Transverse colon (tissue), 4 donors: ENCODE data around the gene RAB1A. TPM values are rescaled to one million over a fixed set of nuclear protein-coding genes. Genes with fewer than 3 reads are reported as not detected.

ENCODE experiments used
- DNase-seq: peaks from one replicate; pipeline ENCODE4 v3.0.0-alpha.2; 2019
- H3K27ac ChIP-seq, 4 donors: fragments of 200-600 bp; sonication (generic); 2 replicates each; pipeline ENCODE4 v1.5.1; 2016 to 2018; ENCODE audit warnings: inconsistent platforms in 4 of 4
- H3K27me3 ChIP-seq: fragments of 200-600 bp; sonication (generic); 2 replicates; pipeline ENCODE4 v1.5.1; 2017; ENCODE audit warnings: inconsistent platforms
- H3K36me3 ChIP-seq, 4 donors: fragments of 200-600 bp; sonication (generic); 2 replicates each; pipeline ENCODE4 v1.5.1; 2017 to 2019; ENCODE audit warnings: inconsistent platforms in 4 of 4
- H3K4me1 ChIP-seq, 4 donors: fragments of 200-600 bp; sonication (generic); 2 replicates each; pipeline ENCODE4 v1.5.1; 2017 to 2020; ENCODE audit warnings: inconsistent platforms in 4 of 4
- H3K4me3 ChIP-seq, 4 donors: fragments of 200-600 bp; sonication (generic); 1 replicate in 1 of 4; 2 replicates in 3 of 4; pipeline versions ENCODE4 v1.5.1 to v1.6.1; 2017 to 2019; ENCODE audit warnings: inconsistent platforms in 4 of 4
- H3K9me3 ChIP-seq, 2 donors: fragments of 200-600 bp; sonication (generic); 2 replicates each; pipeline ENCODE4 v1.5.1; 2017 to 2019; ENCODE audit warnings: inconsistent platforms in 2 of 2
- EP300 ChIP-seq: sonication (generic); formaldehyde crosslinking; IDR thresholded peaks from one replicate; pipeline ENCODE4 v1.6.1; 2017; ENCODE audit warnings: antibody characterized with exemption, low read depth
- POLR2A ChIP-seq: fragments of 450-650 bp; IDR thresholded peaks from one replicate; pipeline ENCODE4 v1.6.1; 2016; ENCODE audit warnings: antibody characterized with exemption, mild to moderate bottlenecking, moderate library complexity
- POLR2AphosphoS5 ChIP-seq, 3 donors: sonication (generic); formaldehyde crosslinking; IDR thresholded peaks; one replicate each; pipeline ENCODE4 v1.6.1; 2016; ENCODE audit warnings: antibody characterized with exemption in 3 of 3
- WGBS, 2 donors: methylation state at CpG; one replicate each; pipeline ENCODE4 v1.1.5; 2018; ENCODE audit warnings: low coverage in 1 of 2; 5-methylcytosine and 5-hydroxymethylcytosine counted together
- in situ Hi-C, 4 donors: fragments of 200-750 bp; cut with MboI; loops; one replicate each; pipeline versions ENCODE4 v1.15.0 to v1.15.1; 2017; ENCODE audit warnings: low sequenced_read_pairs in 3 of 4, low pct_ligation_motif_present in 1 of 4, low pct_unique_long_range_greater_than_20kb in 1 of 4
- intact Hi-C: fragments of 100-400 bp; cut with DNase I; formaldehyde crosslinking; loops from one replicate; pipeline ENCODE4 v1.15.1; 2023; ENCODE audit warnings: low total_unique reads
- total RNA-seq, 4 donors: library from RNA; depleted of rRNA; stranded (reverse); fragments of >200 nt; gene quantifications; one replicate each; pipeline ENCODE4 v1.1.0, GENCODE V29; 2016
- TF ChIP-seq, protein P1 (sequence below), 5 experiments: fragments of 200-600 bp in 3 of 5; fragments of 450-650 bp in 2 of 5; sonication (generic) in 3 of 5; IDR thresholded peaks; 1 replicate in 2 of 5; 2 replicates in 3 of 5; pipeline ENCODE4 v1.5.1; 2016 to 2017; ENCODE audit warnings: antibody characterized with exemption in 5 of 5, inconsistent platforms in 3 of 5, mild to moderate bottlenecking in 2 of 5, moderate library complexity in 1 of 5

The RAB1A gene
- total RNA-seq, 4 donors from 2014 or later = 16.9 to 98.3 (median 55.0) TPM

DNA sequence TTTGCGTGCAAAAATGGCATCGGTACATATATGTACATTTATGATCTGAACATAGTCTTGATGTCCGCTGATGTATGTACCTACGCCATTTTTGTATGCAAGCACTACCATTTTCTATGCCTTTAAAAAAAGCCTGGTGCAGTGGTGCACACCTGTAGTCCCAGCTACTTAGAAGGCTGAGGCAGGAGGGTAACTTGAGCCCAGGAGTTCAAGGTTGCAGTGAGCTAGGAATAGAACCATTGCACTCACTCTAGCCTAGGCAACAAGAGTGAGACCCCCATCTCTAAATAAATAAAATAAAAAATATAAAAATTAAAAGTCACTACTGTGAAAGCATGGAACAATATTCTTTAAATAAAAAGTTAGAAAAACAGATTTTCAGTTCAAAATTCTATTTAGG, 16.7 kb downstream of the RAB1A start:
- Histone ChIP-seq H3K4me1 (peaks cover 12 to 77% (median 39%) of the 10 kb centered on the region in 4 donors), H3K4me3 (no peak overlapping the region), H3K36me3 (no peaks in the 10 kb centered on the region), H3K27me3 (no peaks in the 10 kb centered on the region), H3K27ac (peak overlapping the region in 3 of 4 donors; percentile 25 to 54 (median 53)), H3K9me3 (no peaks in the 10 kb centered on the region)
- TF ChIP-seq POLR2A = no peak
- no peak for TF ChIP-seq EP300
- TF ChIP-seq, protein P1, sequence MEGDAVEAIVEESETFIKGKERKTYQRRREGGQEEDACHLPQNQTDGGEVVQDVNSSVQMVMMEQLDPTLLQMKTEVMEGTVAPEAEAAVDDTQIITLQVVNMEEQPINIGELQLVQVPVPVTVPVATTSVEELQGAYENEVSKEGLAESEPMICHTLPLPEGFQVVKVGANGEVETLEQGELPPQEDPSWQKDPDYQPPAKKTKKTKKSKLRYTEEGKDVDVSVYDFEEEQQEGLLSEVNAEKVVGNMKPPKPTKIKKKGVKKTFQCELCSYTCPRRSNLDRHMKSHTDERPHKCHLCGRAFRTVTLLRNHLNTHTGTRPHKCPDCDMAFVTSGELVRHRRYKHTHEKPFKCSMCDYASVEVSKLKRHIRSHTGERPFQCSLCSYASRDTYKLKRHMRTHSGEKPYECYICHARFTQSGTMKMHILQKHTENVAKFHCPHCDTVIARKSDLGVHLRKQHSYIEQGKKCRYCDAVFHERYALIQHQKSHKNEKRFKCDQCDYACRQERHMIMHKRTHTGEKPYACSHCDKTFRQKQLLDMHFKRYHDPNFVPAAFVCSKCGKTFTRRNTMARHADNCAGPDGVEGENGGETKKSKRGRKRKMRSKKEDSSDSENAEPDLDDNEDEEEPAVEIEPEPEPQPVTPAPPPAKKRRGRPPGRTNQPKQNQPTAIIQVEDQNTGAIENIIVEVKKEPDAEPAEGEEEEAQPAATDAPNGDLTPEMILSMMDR (IDR thresholded peaks at IDR 0.05) = no peak
- no peak for TF ChIP-seq POLR2AphosphoS5 (IDR thresholded peaks at IDR 0.05)
- in situ Hi-C loops = no loop called here
- DNase-seq = no peak
- intact Hi-C loops = no loop called here
- 91 to 98% methylated on average over 4 of the region's 4 CpGs for WGBS, 2 donors

DNA sequence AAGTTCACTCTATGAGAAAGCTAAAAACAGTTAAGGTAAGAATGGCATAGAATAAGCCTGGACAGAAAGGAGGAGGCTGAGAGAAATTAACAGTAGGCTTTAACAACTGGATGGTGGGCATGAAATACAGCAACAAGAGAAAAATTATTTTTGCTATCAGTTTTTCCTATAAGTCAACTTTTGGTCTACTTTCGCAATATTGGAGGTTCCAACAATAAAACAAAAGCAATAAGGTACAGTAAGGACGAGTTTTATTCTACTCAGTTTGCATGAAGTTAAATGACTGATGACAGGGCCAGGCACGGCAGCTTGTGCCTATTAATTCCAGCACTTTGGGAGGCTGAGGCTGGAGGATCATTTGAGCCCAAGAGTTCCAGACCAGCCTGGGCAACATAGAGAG, 17.3 kb downstream of the RAB1A start:
- 35 to 43% methylated on average over 3 of the region's 3 CpGs for WGBS, 2 donors
- intact Hi-C loops (no loop called here), in situ Hi-C loops (no loop called here)
- H3K4me3 ChIP-seq = no peak overlapping the region
- TF ChIP-seq EP300 = no peak
- TF ChIP-seq POLR2A = no peak
- TF ChIP-seq, protein P1 (IDR thresholded peaks at IDR 0.05) = no peak
- no peak for TF ChIP-seq POLR2AphosphoS5 (IDR thresholded peaks at IDR 0.05)
- H3K36me3 ChIP-seq = no peaks in the 10 kb centered on the region
- H3K27ac ChIP-seq = peak overlapping the region in 3 of 4 donors; percentile 25 to 54 (median 53)
- no peak for DNase-seq
- H3K9me3 ChIP-seq = no peaks in the 10 kb centered on the region
- no peaks in the 10 kb centered on the region for H3K27me3 ChIP-seq
- peaks cover 12 to 74% (median 36%) of the 10 kb centered on the region in 4 donors for H3K4me1 ChIP-seq

DNA sequence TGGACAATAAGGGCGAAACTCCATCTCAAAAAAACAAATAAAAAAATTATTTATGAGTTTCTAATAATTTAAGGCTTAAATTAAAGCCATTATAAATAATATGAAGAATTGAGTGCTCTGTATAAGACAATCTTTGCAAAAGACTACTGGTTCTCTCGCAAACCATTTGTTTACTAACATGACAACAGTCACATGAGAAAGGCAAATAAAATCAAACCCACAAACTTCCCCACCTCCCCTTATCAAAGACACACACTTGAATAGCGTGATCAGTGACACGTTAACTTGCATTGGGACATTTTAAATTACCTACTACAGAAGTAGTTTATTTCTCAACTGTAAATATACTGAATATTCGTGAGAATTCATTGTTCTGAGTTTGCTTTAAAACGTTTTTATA, 21.1 kb downstream of the RAB1A start:
- no peak for DNase-seq
- WGBS, 2 donors = 56 to 62% methylated on average over 6 of the region's 6 CpGs
- no peak overlapping the region for H3K27ac ChIP-seq
- intact Hi-C loops (no loop called here), in situ Hi-C loops (no loop called here)
- no peak overlapping the region for H3K4me3 ChIP-seq
- H3K4me1 ChIP-seq = peaks cover 12 to 46% (median 23%) of the 10 kb centered on the region in 4 donors
- H3K27me3 ChIP-seq = no peaks in the 10 kb centered on the region
- no peak for TF ChIP-seq EP300
- no peaks in the 10 kb centered on the region for H3K9me3 ChIP-seq
- peaks cover 0 to 5% (median 0%) of the 10 kb centered on the region in 4 donors for H3K36me3 ChIP-seq

DNA sequence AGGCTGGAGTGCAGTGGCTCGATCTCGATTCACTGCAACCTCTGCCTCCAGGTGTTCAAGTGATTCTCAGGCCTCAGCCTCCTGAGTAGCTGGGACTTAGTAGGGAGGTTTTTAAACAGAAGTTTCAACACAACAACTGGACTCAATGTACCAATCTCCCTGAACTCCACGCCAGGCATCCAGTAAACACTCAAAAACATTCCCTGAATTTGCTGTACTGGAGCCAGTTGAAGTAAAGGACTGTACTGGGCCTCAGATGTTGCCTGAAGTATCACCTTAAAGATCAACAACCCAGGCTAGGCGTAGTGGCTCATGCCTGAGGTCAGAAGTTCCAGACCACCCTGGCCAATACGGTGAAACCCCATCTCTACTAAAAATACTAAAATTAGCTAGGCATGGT, 22.4 kb downstream of the RAB1A start:
- Histone ChIP-seq H3K27me3 (no peaks in the 10 kb centered on the region), H3K9me3 (no peaks in the 10 kb centered on the region), H3K36me3 (peaks cover 0 to 11% (median 4%) of the 10 kb centered on the region in 4 donors), H3K4me3 (no peak overlapping the region), H3K27ac (no peak overlapping the region), H3K4me1 (peaks cover 1 to 37% (median 13%) of the 10 kb centered on the region in 4 donors)
- intact Hi-C loops (no loop called here), in situ Hi-C loops (no loop called here)
- no peak for TF ChIP-seq EP300
- 96% methylated on average over 5 of the region's 5 CpGs; no CpG with 5 or more reads in 1 of the 2 donors for WGBS, 2 donors
- DNase-seq = no peak

DNA sequence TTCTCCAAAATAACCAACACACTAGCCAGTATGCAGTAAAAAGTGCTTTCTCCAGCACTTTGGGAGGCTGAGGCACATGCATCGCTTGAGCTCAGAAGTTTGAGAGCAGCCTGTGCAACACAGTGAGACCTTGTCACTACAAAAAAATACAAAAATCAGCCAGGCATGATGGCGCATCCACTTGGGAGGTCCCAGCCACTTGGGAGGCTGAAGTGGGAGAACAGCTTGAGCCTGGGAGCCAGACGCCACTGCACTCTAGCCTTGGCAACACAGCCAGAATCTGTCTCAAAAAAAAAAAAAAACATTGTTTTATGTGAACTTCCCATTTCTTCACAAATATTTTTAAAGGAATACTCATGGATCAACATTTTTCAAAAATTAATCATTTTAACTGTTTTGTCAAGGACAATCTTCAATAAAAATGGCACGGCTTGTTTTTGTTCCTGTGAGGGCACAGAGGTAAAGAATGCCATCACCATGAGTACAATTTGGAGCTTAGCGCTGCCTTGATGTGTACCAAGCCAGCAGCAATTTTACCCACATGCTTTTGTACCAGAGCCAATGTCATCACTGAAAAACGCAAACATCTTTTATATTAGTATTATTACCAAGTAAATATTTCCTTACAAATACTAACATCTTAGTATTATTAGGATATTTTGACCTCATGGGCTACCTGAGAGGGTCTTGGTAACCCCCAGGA, 26.7 kb downstream of the RAB1A start:
- no peak for TF ChIP-seq EP300
- TF ChIP-seq POLR2A = no peak
- no peak for TF ChIP-seq POLR2AphosphoS5 (IDR thresholded peaks at IDR 0.05)
- TF ChIP-seq, protein P1 (IDR thresholded peaks at IDR 0.05) = no peak

More for the DNA sequence above, 26.7 kb downstream of the RAB1A start:
- H3K4me3 ChIP-seq = no peak overlapping the region
- DNase-seq = no peak
- H3K27ac ChIP-seq = peak overlapping the region in 1 of 4 donors; percentile 9
- 62 to 76% methylated on average over 3 to 6 of the region's 6 CpGs for WGBS, 2 donors
- no peaks in the 10 kb centered on the region for H3K9me3 ChIP-seq
- H3K36me3 ChIP-seq = peaks cover 0 to 30% (median 12%) of the 10 kb centered on the region in 4 donors
- intact Hi-C loops (no loop called here), in situ Hi-C loops (no loop called here)
- no peaks in the 10 kb centered on the region for H3K27me3 ChIP-seq
- peaks cover 0 to 16% (median 2%) of the 10 kb centered on the region in 4 donors for H3K4me1 ChIP-seq
